Caco-2 (cell line): ENCODE measurements around the gene TGFBR2. TPM values are rescaled to one million over a fixed set of nuclear protein-coding genes. Genes with fewer than 3 reads are reported as not detected.

Experiments used
- BruUV-seq: library from RNA; stranded (reverse); fragments of 400-500 nt; replicated peaks from 2 replicates; lab custom pipeline; 2021; lab: Mats Ljungman, UMichigan
- CTCF ChIA-PET: fragments of 300-600 bp; sonication (Branson Sonifier 250); formaldehyde crosslinking; loops from one replicate; lab custom pipeline; 2022; ENCODE audit warnings: antibody characterized with exemption; lab: Charles Lee
- POLR2A ChIA-PET: fragments of 300-600 bp; sonication (Branson Sonifier 250); formaldehyde crosslinking; loops from one replicate; lab custom pipeline; 2022; ENCODE audit warnings: antibody characterized with exemption; lab: Charles Lee
- DNase-seq, 2 experiments: peaks; one replicate each; pipeline versions ENCODE4 v3.0.0 to v3.0.0-alpha.2; 2020 to 2022
- H3K27me3 ChIP-seq: replicated peaks from 2 replicates; pipeline ENCODE4 v1.6.0; 2011; ENCODE audit warnings: low read length; ENCODE audit not compliant: control insufficient read depth, insufficient read depth
- H3K36me3 ChIP-seq: 2 replicates; pipeline ENCODE4 v1.5.1; 2011; ENCODE audit warnings: low read length; ENCODE audit not compliant: control insufficient read depth, insufficient read depth
- H3K4me1 ChIP-seq: fragments of 250-450 bp; sonication (Bioruptor Pico); 2 replicates; pipeline ENCODE4 v1.5.1; 2020; ENCODE audit warnings: mild to moderate bottlenecking
- H3K4me3 ChIP-seq: 2 replicates; pipeline ENCODE4 v1.5.1; 2011; ENCODE audit warnings: low read depth, mild to moderate bottlenecking, control low read depth, low read length
- H3K9me3 ChIP-seq: fragments of 250-450 bp; sonication (Bioruptor Pico); 2 replicates; pipeline ENCODE4 v1.5.1; 2020; ENCODE audit warnings: mild to moderate bottlenecking, moderate library complexity
- H3K27ac Mint-ChIP-seq: one replicate; pipeline ENCODE4 v1.8.0; 2022; ENCODE audit warnings: mixed read lengths; ENCODE audit not compliant: unreplicated experiment
- H3K27me3 Mint-ChIP-seq: one replicate; pipeline ENCODE4 v1.8.0; 2022; ENCODE audit warnings: mixed read lengths; ENCODE audit not compliant: insufficient read depth, unreplicated experiment
- H3K36me3 Mint-ChIP-seq: one replicate; pipeline ENCODE4 v1.8.0; 2022; ENCODE audit warnings: mild to moderate bottlenecking, mixed read lengths; ENCODE audit not compliant: insufficient read depth, unreplicated experiment
- H3K4me1 Mint-ChIP-seq: one replicate; pipeline ENCODE4 v1.8.0; 2022; ENCODE audit warnings: low read depth, mixed read lengths; ENCODE audit not compliant: unreplicated experiment
- H3K4me3 Mint-ChIP-seq: one replicate; pipeline ENCODE4 v1.8.0; 2022; ENCODE audit warnings: mild to moderate bottlenecking, moderate library complexity, mixed read lengths; ENCODE audit not compliant: unreplicated experiment
- H3K9me3 Mint-ChIP-seq: one replicate; pipeline ENCODE4 v1.8.0; 2022; ENCODE audit warnings: mixed read lengths; ENCODE audit not compliant: unreplicated experiment
- CTCF ChIP-seq, 2 experiments: fragments of 200-600 bp in 1 of 2; IDR thresholded peaks; 1 replicate in 1 of 2; 2 replicates in 1 of 2; pipeline versions ENCODE4 v1.5.1 to v1.8.0; 2011 to 2022; ENCODE audit warnings: antibody characterized with exemption in 1 of 2, control low read depth in 1 of 2, inconsistent platforms in 1 of 2, low read depth in 1 of 2, low read length in 1 of 2, mild to moderate bottlenecking in 1 of 2, moderate library complexity in 1 of 2; ENCODE audit not compliant: insufficient read depth in 1 of 2, severe bottlenecking in 1 of 2, unreplicated experiment in 1 of 2
- intact Hi-C: fragments of 100-400 bp; cut with micrococcal nuclease; formaldehyde crosslinking; loops from one replicate; pipeline ENCODE4 v1.10.0; 2022; ENCODE audit not compliant: unreplicated experiment
- total RNA-seq: library from RNA; stranded (reverse); gene quantifications from 2 replicates; pipeline ENCODE4 v1.2.3, GENCODE V29; 2022

TGFBR2 gene
- total RNA-seq, 1 experiment from 2014 or later: 40.5 TPM

DNA sequence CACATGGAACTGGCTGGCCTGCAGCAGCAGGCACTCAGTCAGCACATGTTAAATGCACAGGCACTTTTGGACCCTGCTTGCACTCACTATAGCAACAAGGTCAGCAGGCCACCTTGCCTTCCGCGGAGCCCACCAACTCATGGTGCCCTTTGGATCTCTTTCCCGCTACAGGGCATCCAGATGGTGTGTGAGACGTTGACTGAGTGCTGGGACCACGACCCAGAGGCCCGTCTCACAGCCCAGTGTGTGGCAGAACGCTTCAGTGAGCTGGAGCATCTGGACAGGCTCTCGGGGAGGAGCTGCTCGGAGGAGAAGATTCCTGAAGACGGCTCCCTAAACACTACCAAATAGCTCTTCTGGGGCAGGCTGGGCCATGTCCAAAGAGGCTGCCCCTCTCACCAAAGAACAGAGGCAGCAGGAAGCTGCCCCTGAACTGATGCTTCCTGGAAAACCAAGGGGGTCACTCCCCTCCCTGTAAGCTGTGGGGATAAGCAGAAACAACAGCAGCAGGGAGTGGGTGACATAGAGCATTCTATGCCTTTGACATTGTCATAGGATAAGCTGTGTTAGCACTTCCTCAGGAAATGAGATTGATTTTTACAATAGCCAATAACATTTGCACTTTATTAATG is 85.0 kb downstream of the TGFBR2 start:
- CTCF ChIA-PET: interaction anchor here (0.6 kb wide), 1 partner anchor 492 kb away, joined by 4 read pairs; no protein-coding TSS in a partner anchor
- Histone ChIP-seq H3K4me3 (no peak overlapping the region), H3K9me3 (no peaks in the 10 kb centered on the region), H3K27me3 (no peaks in the 10 kb centered on the region), H3K36me3 (peaks cover 12% of the 10 kb centered on the region), H3K4me1 (peaks cover 39% of the 10 kb centered on the region)
- no peaks in the 10 kb centered on the region for H3K27me3 Mint-ChIP-seq
- DNase-seq: no peak
- H3K36me3 Mint-ChIP-seq: peaks cover 96% of the 10 kb centered on the region
- POLR2A ChIA-PET: no interaction called here
- intact Hi-C loops: loop anchor here (5.0 to 10.0 kb wide), 4 partner anchors 84 to 467 kb away; partner anchors contain the start of gene TGFBR2
- H3K4me3 Mint-ChIP-seq: no peak overlapping the region
- no TSS peak for BruUV-seq
- peak overlapping the region; percentile 67 for H3K27ac Mint-ChIP-seq
- no peak for TF ChIP-seq CTCF (IDR thresholded peaks at IDR 0.05; ENCODE audit: insufficient read depth in 1 of 2, low read depth in 1 of 2, low read length in 1 of 2, severe bottlenecking in 1 of 2, unreplicated experiment in 1 of 2)
- H3K9me3 Mint-ChIP-seq: no peaks in the 10 kb centered on the region
- peaks cover 43% of the 10 kb centered on the region for H3K4me1 Mint-ChIP-seq

DNA sequence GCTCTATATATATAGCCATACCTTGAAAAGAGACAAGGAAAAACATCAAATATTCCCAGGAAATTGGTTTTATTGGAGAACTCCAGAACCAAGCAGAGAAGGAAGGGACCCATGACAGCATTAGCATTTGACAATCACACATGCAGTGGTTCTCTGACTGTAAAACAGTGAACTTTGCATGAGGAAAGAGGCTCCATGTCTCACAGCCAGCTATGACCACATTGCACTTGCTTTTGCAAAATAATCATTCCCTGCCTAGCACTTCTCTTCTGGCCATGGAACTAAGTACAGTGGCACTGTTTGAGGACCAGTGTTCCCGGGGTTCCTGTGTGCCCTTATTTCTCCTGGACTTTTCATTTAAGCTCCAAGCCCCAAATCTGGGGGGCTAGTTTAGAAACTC is 85.5 kb downstream of the TGFBR2 start:
- Mint-ChIP-seq H3K4me3 (peak overlapping the region; percentile 28), H3K9me3 (no peaks in the 10 kb centered on the region), H3K27ac (peak overlapping the region; percentile 67), H3K4me1 (peaks cover 44% of the 10 kb centered on the region), H3K36me3 (peaks cover 96% of the 10 kb centered on the region), H3K27me3 (no peaks in the 10 kb centered on the region)
- intact Hi-C loops: loop anchor here (2.0 to 10.0 kb wide), 5 partner anchors 85 to 579 kb away; partner anchors contain the start of gene TGFBR2
- peaks cover 39% of the 10 kb centered on the region for H3K4me1 ChIP-seq
- no peak for DNase-seq
- BruUV-seq: no TSS peak
- no peaks in the 10 kb centered on the region for H3K27me3 ChIP-seq
- CTCF ChIA-PET: interaction anchor here (0.6 kb wide), 1 partner anchor 493 kb away, joined by 4 read pairs; no protein-coding TSS in a partner anchor
- TF ChIP-seq CTCF (IDR thresholded peaks at IDR 0.05; ENCODE audit: insufficient read depth in 1 of 2, low read depth in 1 of 2, low read length in 1 of 2, severe bottlenecking in 1 of 2, unreplicated experiment in 1 of 2): no peak
- no peaks in the 10 kb centered on the region for H3K9me3 ChIP-seq
- POLR2A ChIA-PET: no interaction called here
- no peak overlapping the region for H3K4me3 ChIP-seq
- H3K36me3 ChIP-seq: peaks cover 13% of the 10 kb centered on the region

- POLR2A ChIA-PET: no interaction called here
- no TSS peak for BruUV-seq
- Histone ChIP-seq H3K27me3 (no peaks in the 10 kb centered on the region), H3K4me1 (peaks cover 39% of the 10 kb centered on the region), H3K36me3 (peaks cover 13% of the 10 kb centered on the region), H3K4me3 (no peak overlapping the region), H3K9me3 (no peaks in the 10 kb centered on the region)
- peak overlapping the region; percentile 43 for H3K27ac Mint-ChIP-seq
- DNase-seq: peak in 1 of 2 experiments; percentile 52
- no peaks in the 10 kb centered on the region for H3K27me3 Mint-ChIP-seq
- TF ChIP-seq CTCF (IDR thresholded peaks at IDR 0.05; ENCODE audit: insufficient read depth in 1 of 2, low read depth in 1 of 2, low read length in 1 of 2, severe bottlenecking in 1 of 2, unreplicated experiment in 1 of 2): no peak
- H3K4me1 Mint-ChIP-seq: peaks cover 49% of the 10 kb centered on the region
- peaks cover 96% of the 10 kb centered on the region for H3K36me3 Mint-ChIP-seq
- CTCF ChIA-PET: interaction anchor here (0.6 to 1.7 kb wide), 5 partner anchors 59 to 650 kb away, joined by 3 to 7 read pairs (median 5); no protein-coding TSS in a partner anchor
- H3K4me3 Mint-ChIP-seq: peak overlapping the region; percentile 28
- intact Hi-C loops: loop anchor here (1.0 to 10.0 kb wide), 10 partner anchors 29 to 650 kb away; partner anchors contain the start of gene TGFBR2
- H3K9me3 Mint-ChIP-seq: no peaks in the 10 kb centered on the region
Measured at GRCh38 chr3:30692498-30693130, 86.2 kb downstream of the TGFBR2 start.
